ENCODE results near the gene PEPD. TPM values are rescaled to one million over a fixed set of nuclear protein-coding genes. Genes with fewer than 3 reads are reported as not detected.

PEPD gene
- total RNA-seq, 4 donors from 2014 or later: 92.6 to 323 (median 218) TPM

- TF ChIP-seq POLR2A (IDR thresholded peaks at IDR 0.05) (no peak), EP300 (IDR thresholded peaks at IDR 0.05; ENCODE audit: low read depth) (no peak), POLR2AphosphoS5 (IDR thresholded peaks at IDR 0.05) (no peak)
- TF ChIP-seq, protein P1, sequence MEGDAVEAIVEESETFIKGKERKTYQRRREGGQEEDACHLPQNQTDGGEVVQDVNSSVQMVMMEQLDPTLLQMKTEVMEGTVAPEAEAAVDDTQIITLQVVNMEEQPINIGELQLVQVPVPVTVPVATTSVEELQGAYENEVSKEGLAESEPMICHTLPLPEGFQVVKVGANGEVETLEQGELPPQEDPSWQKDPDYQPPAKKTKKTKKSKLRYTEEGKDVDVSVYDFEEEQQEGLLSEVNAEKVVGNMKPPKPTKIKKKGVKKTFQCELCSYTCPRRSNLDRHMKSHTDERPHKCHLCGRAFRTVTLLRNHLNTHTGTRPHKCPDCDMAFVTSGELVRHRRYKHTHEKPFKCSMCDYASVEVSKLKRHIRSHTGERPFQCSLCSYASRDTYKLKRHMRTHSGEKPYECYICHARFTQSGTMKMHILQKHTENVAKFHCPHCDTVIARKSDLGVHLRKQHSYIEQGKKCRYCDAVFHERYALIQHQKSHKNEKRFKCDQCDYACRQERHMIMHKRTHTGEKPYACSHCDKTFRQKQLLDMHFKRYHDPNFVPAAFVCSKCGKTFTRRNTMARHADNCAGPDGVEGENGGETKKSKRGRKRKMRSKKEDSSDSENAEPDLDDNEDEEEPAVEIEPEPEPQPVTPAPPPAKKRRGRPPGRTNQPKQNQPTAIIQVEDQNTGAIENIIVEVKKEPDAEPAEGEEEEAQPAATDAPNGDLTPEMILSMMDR (IDR thresholded peaks at IDR 0.05): no peak
- intact Hi-C loops (cut with DNase I; ENCODE audit: low total_unique reads) (no loop called here), in situ Hi-C loops (cut with MboI; ENCODE audit: low pct_ligation_motif_present in 1 of 4, low pct_unique_long_range_greater_than_20kb in 1 of 4, low sequenced_read_pairs in 3 of 4) (no loop called here)
- H3K4me1 ChIP-seq: no peaks in the 10 kb centered on the region
- H3K27ac ChIP-seq: no peak overlapping the region
- peaks cover 0 to 5% (median 0%) of the 10 kb centered on the region in 4 donors for H3K36me3 ChIP-seq
- 83 to 85% methylated on average over 6 of the region's 6 CpGs for WGBS, 2 donors (ENCODE audit: low coverage in 1 of 2)
- H3K4me3 ChIP-seq: no peak overlapping the region
- no peaks in the 10 kb centered on the region for H3K27me3 ChIP-seq
- no peaks in the 10 kb centered on the region for H3K9me3 ChIP-seq
- DNase-seq: no peak
Observed at GRCh38 chr19:33499248-33499647, 22.3 kb downstream of the PEPD start.

GRCh38 chr19:33498391-33499000 is 23.1 kb downstream of the PEPD start:
- H3K27ac ChIP-seq: no peak overlapping the region
- TF ChIP-seq, protein P1 (IDR thresholded peaks at IDR 0.05): no peak
- TF ChIP-seq EP300 (IDR thresholded peaks at IDR 0.05; ENCODE audit: low read depth) (no peak), POLR2A (IDR thresholded peaks at IDR 0.05) (no peak), POLR2AphosphoS5 (IDR thresholded peaks at IDR 0.05) (no peak)
- intact Hi-C loops (cut with DNase I; ENCODE audit: low total_unique reads) (no loop called here), in situ Hi-C loops (cut with MboI; ENCODE audit: low pct_ligation_motif_present in 1 of 4, low pct_unique_long_range_greater_than_20kb in 1 of 4, low sequenced_read_pairs in 3 of 4) (no loop called here)
- no peak overlapping the region for H3K4me3 ChIP-seq
- H3K4me1 ChIP-seq: no peaks in the 10 kb centered on the region
- H3K27me3 ChIP-seq: no peaks in the 10 kb centered on the region
- H3K9me3 ChIP-seq: no peaks in the 10 kb centered on the region
- no peak for DNase-seq
- peaks cover 0 to 5% (median 0%) of the 10 kb centered on the region in 4 donors for H3K36me3 ChIP-seq
- WGBS, 2 donors (ENCODE audit: low coverage in 1 of 2): 93% methylated on average over 10 of the region's 10 CpGs; no CpG with 5 or more reads in 1 of the 2 donors

- Histone ChIP-seq H3K27me3 (no peaks in the 10 kb centered on the region), H3K27ac (no peak overlapping the region), H3K4me3 (no peak overlapping the region), H3K36me3 (peaks cover 0 to 5% (median 0%) of the 10 kb centered on the region in 4 donors), H3K9me3 (no peaks in the 10 kb centered on the region), H3K4me1 (no peaks in the 10 kb centered on the region)
- WGBS, 2 donors (ENCODE audit: low coverage in 1 of 2): 91% methylated on average over 10 of the region's 12 CpGs; no CpG with 5 or more reads in 1 of the 2 donors
- intact Hi-C loops (cut with DNase I; ENCODE audit: low total_unique reads) (no loop called here), in situ Hi-C loops (cut with MboI; ENCODE audit: low pct_ligation_motif_present in 1 of 4, low pct_unique_long_range_greater_than_20kb in 1 of 4, low sequenced_read_pairs in 3 of 4) (no loop called here)
- TF ChIP-seq POLR2AphosphoS5 (IDR thresholded peaks at IDR 0.05) (no peak), EP300 (IDR thresholded peaks at IDR 0.05; ENCODE audit: low read depth) (no peak), POLR2A (IDR thresholded peaks at IDR 0.05) (no peak)
- TF ChIP-seq, protein P1 (IDR thresholded peaks at IDR 0.05): no peak
- DNase-seq: no peak
Observed at GRCh38 chr19:33497778-33498175, 23.8 kb downstream of the PEPD start.

DNA sequence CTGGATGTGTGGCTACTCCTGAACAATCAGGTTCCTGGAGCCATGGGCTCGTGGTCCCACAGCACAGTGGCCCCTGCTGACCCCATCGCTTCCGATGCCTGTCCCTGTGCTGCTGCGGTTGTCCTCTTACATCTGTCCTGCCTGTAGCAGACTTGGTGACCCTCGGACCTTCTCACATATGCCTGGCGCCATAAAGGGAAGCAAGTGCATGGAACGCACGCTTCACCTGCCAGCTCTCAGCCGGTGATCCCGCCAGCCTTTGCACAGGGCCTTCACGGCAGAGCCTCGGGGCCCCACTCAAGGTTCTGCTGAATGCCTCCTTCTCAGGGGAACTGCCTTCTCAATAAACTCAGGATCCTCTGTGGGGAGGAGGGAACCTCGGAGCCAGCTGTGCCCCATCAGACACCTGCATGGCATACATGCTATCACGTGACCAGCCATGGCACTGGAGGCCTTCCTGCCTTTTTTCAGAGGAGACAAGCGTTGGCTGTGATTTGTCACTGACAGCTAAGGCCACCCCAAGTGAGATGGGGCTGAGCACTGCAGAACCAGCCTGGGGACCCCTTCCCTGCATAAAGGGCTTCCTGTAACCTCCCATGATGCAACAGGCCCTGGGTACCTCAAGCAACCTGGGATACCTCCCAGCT is 24.3 kb downstream of the PEPD start:
- TF ChIP-seq, protein P1 (IDR thresholded peaks at IDR 0.05): no peak
- no peak for TF ChIP-seq POLR2AphosphoS5 (IDR thresholded peaks at IDR 0.05)
- no peak for TF ChIP-seq EP300 (IDR thresholded peaks at IDR 0.05; ENCODE audit: low read depth)
- no peak for TF ChIP-seq POLR2A (IDR thresholded peaks at IDR 0.05)
- no peaks in the 10 kb centered on the region for H3K9me3 ChIP-seq

More for the DNA sequence above, 24.3 kb downstream of the PEPD start:
- no peak for DNase-seq
- intact Hi-C loops (cut with DNase I; ENCODE audit: low total_unique reads): no loop called here
- in situ Hi-C loops (cut with MboI; ENCODE audit: low pct_ligation_motif_present in 1 of 4, low pct_unique_long_range_greater_than_20kb in 1 of 4, low sequenced_read_pairs in 3 of 4): no loop called here
- H3K27me3 ChIP-seq: no peaks in the 10 kb centered on the region
- no peaks in the 10 kb centered on the region for H3K4me1 ChIP-seq
- H3K4me3 ChIP-seq: no peak overlapping the region
- peaks cover 0 to 5% (median 0%) of the 10 kb centered on the region in 4 donors for H3K36me3 ChIP-seq
- H3K27ac ChIP-seq: no peak overlapping the region
- 88% methylated on average over 15 of the region's 15 CpGs; no CpG with 5 or more reads in 1 of the 2 donors for WGBS, 2 donors (ENCODE audit: low coverage in 1 of 2)

All from transverse colon (tissue), 4 donors.